ENCODE results near the gene EFCAB9.
"Not testable (repeated sequence)": the region's sequence is repeated elsewhere in the genome, so short reads cannot be mapped to it uniquely, and the experiment has no call there.

EFCAB9 gene

DNA sequence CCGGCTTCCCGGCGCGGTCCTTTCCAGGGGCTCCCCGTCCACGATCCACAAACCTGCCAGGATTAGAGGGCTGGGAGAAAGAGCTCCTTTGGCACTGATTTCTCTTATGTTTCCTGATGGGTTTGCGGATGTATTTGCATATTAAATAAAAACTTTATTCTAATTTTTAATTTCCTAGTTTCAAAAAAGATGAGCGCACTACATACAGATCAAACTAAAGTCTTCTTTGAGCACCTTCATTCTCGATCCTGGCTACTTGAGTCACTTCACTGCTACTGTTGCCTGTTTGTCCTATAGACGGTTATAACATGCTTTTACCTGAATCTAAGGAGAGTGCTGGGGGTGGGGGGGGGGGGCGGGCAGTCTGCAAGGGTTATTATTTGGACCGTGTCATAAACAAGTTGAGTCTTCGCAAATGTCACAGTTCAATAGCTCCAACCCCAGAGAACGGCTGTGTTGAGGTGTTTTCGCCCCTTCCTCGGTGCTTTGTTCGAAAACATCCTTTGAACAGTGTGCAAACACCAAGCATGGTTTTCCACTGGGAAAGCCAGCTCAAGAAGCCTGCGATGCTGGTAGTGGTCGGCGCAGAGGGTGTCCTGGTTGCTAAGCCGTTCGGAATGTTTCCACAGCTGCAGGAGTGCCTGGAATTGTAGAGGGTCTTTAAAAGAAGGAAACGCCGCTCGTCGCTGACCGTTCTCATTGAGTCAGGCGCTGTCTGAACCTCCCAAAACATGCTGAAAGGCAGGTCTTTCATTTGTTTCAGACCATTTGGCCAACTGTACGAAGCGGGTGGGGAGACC lies 4.9 kb upstream of the EFCAB9 start:
- no peak for DNase-seq

GRCh38 chr5:172189693-172190296 lies 4.2 kb upstream of the EFCAB9 start:
- no peak for DNase-seq

DNA sequence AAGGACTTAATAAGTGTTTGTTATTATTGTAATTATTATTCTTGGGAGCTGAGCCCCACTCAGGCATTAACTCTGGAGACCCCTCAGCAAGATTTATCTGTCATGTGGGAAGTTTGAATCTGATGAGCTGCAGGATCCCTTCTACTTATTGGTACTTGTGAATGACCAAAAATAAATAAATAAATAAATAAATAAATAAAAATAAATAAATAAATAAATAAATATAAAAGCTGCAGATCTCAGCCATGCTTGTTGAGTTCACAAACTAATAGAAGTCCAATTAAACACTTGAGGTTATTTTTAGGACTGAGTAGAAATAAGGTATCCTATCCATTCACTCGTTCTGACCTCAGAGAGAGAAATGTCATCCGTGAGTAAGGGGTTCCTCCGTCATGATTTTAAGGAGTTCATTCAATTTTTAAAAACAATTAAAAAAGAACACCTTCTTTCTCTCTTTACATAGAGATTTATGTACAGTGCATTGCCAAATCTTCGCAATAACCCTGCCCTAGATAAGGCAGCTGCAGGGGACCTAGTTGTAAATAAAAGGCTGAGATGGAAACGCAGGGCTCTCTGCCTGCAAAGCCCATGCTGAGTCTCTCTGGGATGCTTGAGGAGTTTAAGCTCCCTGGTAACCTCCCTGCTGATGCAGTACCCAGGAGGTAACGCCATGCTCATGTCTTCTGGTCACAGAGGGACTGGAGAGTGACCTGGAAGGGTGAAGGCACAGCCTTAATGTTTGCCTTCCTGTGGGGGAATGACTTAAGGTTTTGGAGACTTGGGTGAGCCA lies 1.2 kb downstream of the EFCAB9 start:
- DNase-seq, result no peak

DNA sequence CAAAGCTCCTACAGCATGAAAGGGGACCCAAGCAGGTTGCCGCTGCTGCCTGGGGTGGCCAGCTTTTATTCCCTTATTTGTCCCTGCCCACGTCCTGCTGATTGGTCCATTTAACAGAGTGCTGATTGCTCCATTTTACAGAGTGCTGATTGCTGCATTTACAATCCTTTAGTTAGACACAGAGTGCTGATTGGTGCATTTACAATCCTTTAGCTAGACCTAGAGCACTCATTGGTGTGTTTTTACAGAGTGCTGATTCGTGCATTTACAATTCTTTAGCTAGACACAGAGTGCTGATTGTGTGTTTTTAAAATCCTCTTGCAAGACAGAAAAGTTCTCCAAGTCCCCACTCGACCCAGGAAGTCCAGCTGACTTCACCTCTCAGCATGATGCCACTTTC lies 3.8 kb downstream of the EFCAB9 start:
- DNase-seq, result not testable (repeated sequence)

GRCh38 chr5:172199446-172199845 lies 5.5 kb downstream of the EFCAB9 start:
- no peak for DNase-seq

DNA sequence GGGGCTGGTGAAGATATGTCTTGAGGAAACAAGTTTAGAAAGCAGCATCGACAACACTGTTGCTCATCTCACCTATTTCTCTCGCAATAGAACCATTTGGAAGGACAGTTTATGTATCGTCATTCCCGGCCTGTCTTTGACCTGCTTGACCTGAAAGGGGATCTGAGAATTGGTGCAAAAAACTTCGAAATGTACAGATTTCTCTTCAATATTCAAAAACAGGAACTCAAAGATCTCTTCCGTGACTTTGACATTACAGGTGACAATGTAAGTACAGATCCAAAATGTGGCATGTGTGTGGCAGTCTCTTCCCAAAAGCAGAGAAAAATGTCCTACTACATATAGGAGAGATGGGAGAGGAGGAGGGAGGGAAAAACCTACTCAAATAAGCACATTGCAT lies 6.5 kb downstream of the EFCAB9 start:
- no peak for DNase-seq

GRCh38 chr5:172205984-172206383 lies 12.0 kb downstream of the EFCAB9 start:
- DNase-seq, result not testable (repeated sequence)

- no peak for DNase-seq
Observed at GRCh38 chr5:172207511-172207910, 13.5 kb downstream of the EFCAB9 start.

GRCh38 chr5:172209714-172210113 lies 15.7 kb downstream of the EFCAB9 start:
- DNase-seq, result no peak

DNA sequence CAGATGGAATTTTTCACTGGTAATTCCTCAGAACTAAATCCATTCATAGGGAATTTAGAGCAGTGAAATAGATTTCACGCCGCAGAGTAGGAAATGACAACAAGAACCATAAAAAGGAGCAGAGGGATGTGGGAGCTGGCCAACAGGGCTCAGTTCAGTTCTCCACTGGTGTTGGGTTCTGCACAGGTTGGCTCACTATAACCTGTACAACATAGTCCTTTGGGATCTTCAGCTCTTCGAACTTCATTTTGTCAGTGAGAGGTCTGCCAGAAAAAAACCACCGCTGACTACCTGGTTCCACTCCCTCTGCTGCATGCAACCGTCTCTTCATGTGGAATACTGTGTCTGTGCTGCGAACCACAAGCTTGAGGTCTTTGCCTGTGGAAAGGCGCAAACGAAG lies 17.7 kb downstream of the EFCAB9 start:
- DNase-seq, result no peak

- no peak for DNase-seq
Observed at GRCh38 chr5:172213126-172213525, 19.2 kb downstream of the EFCAB9 start.

GRCh38 chr5:172216345-172216744 lies 22.4 kb downstream of the EFCAB9 start:
- DNase-seq, result no peak

GRCh38 chr5:172219296-172219695 lies 25.3 kb downstream of the EFCAB9 start:
- no peak for DNase-seq

DNA sequence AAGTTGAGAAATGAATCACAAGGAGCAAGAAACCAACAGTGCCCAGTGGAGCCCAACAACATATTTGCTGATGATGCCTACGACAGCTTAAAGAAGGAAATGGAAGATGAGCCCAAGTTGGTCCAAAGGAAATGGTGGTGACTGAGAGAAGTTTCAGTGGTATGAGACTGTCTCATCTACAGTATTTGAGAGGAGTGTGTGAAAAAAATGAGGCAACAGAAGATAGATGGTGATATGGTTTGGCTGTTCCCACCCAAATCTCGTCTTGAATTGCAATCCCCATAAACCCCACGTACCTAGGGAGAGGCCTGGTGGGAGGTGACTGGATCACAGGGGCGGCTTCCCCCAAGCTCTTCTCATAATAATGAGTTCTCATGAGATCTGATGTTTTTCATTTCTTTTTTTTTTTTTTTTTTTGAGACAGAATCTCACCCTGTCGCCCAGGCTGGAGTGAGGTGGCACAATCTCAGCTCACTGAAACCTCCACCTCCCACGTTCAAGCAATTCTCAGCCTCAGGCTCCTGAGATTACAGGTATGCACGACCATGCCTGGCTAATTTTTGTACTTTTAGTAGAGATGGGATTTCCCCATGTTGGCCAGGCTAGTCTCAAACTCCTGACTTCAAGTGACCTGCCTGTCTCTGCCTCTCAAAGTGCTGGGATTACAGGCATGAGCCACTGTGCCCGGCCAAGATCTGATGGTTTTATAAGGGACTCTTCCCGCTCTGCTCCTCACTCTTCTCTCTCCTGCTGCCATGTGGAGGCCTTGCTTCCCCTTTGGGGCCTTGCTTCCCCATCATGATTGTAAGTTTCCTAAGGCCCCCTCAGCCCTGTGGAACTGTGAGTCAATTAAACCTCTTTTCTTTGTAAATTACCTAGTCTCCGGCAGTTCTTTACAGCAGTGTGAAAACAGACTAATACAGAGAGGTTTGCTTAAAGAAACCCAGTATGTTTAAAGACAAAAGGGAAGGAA lies 30.2 kb downstream of the EFCAB9 start:
- no peak for DNase-seq

DNA sequence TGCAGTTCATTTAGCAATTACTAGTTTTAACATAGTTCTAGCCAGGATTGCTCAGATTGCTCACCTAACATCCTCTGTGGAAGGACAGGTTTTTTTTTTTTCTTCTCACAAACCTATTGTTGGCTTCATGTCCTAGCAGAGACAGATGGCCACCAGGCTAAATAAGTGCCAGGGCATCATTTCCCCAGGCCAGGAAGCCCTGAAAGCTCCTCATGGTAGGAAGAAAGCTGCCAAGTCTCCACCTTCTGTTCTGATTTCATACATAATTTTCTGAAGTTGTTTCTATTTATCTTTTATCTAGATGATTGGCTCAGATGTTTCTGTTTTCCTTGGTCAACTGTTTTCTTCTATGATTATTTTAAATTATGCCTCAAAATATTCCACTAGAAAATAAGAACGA lies 31.0 kb downstream of the EFCAB9 start:
- no peak for DNase-seq

- DNase-seq, result no peak
Observed at GRCh38 chr5:172229904-172230303, 35.9 kb downstream of the EFCAB9 start.

DNA sequence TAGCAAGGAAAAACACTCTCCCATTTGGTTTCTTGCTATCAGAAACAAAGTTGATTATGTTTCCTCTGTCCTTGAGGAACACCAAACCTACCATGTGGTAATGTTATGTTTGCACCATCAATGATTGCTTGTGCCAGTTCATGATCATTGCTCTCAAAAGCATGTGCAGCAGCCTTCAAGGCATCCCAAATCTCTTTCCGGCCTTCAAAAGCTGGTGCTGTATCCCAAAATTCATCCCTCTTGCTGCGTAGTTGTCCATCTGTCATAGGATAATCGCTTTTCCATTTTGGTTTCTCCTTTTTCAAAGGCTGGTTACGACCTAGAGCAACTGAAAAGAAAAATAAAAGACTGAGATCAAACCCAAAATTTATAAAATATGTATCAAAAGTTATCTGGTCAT lies 40.1 kb downstream of the EFCAB9 start:
- no peak for DNase-seq

- DNase-seq, result no peak
Observed at GRCh38 chr5:172235132-172235780, 41.3 kb downstream of the EFCAB9 start.

DNA sequence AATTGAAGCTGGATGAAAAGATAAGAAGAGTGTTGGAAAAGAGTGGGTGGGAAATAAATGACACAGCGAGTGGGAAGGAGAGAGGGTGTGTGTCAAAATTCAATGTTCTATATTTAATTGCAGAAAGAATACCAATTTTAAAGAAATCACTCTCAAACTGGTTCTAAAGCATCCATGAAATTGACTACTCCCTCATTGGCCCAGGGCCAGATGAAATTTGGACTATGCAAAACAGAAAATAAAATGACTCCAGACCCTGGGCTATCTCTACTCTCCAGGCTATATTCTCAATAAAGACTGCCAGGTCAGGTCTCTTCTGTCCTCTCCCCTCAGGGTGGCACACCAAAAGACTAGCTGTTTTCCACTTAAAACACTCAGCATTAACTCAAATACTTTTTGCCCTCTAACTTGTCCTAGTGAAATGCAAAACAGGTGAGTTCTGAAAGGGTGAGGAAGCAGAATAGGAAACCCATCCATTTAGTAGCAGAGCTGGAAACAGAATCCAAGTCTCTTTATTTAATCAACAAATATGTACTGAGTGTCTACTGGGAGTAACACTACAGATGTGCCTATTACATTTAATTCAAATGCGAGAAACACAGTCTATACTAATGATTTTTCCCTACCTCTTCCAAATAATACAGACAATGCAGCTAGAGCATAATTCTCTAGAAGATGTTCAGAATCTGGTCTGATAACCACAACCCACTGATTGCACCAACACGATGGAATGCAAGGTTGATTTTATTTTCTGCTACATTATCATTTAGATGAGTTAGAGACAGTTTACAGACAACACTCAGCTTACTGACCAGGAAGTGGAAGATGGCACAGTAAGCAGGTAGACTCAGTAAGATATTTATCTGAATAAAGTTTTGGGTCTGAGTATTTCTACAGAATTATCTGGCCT lies 42.1 kb downstream of the EFCAB9 start:
- DNase-seq, result no peak

GRCh38 chr5:172238334-172238733 lies 44.4 kb downstream of the EFCAB9 start:
- DNase-seq, result no peak

DNA sequence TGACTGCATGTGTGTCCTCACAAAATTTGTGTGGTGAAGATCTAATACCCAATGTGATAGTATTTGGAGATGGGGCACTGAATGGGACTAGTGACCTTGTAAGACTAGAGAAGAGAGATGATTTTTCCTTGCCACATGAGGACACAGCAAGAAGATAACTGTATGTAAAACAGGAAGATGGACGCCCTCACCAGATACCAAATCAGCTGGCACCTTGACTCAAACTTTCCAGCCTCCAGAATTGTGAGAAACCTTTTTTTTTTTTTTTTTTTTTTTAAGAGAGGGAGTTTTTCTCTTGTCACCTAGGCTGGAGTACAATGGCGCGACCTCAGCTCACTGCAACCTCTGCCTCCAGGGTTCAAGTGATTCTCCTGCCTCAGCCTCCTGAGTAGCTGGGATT lies 49.3 kb downstream of the EFCAB9 start:
- no peak for DNase-seq
